MM.1S (cell line): ENCODE measurements around the gene SPTBN1.

Source experiments
- DNase-seq: peaks from one replicate; pipeline ENCODE4 v3.0.0-alpha.2; 2015
- H2AFZ ChIP-seq: fragments of 300-600 bp; sonication (generic); 2 replicates; pipeline ENCODE4 v1.6.0; 2016; ENCODE audit warnings: antibody characterized with exemption, low read length
- H3F3A ChIP-seq: fragments of 300-600 bp; sonication (generic); 2 replicates; pipeline ENCODE4 v1.6.1; 2016; ENCODE audit warnings: mild to moderate bottlenecking, antibody characterized with exemption, low read length, moderate library complexity, mixed read lengths; ENCODE audit not compliant: insufficient read depth
- H3K27ac ChIP-seq: fragments of 300-600 bp; sonication (generic); 2 replicates; pipeline ENCODE4 v1.5.1; 2016; ENCODE audit warnings: mild to moderate bottlenecking, low read length
- H3K27me3 ChIP-seq: fragments of 300-600 bp; sonication (generic); replicated peaks from 2 replicates; pipeline ENCODE4 v1.6.0; 2016; ENCODE audit warnings: low read length; ENCODE audit not compliant: insufficient read depth
- H3K36me3 ChIP-seq: fragments of 300-600 bp; sonication (generic); replicated peaks from 2 replicates; pipeline ENCODE4 v1.6.1; 2016; ENCODE audit warnings: mild to moderate bottlenecking, low read length, mixed read lengths; ENCODE audit not compliant: insufficient read depth
- H3K4me1 ChIP-seq: fragments of 300-600 bp; sonication (generic); 2 replicates; pipeline ENCODE4 v1.6.1; 2016; ENCODE audit warnings: low read length, mixed read lengths
- H3K4me2 ChIP-seq: fragments of 300-600 bp; sonication (generic); 2 replicates; pipeline ENCODE4 v1.6.0; 2016; ENCODE audit warnings: low read depth, low read length
- H3K4me3 ChIP-seq: fragments of 300-600 bp; sonication (generic); 2 replicates; pipeline ENCODE4 v1.5.1; 2016; ENCODE audit warnings: low read length, mixed read lengths
- H3K79me2 ChIP-seq: fragments of 300-600 bp; sonication (generic); 2 replicates; pipeline ENCODE4 v1.6.1; 2016; ENCODE audit warnings: mixed run types, low read length, mixed read lengths
- H3K9ac ChIP-seq: fragments of 300-600 bp; sonication (generic); 2 replicates; pipeline ENCODE4 v1.6.1; 2016; ENCODE audit warnings: low read length, mixed read lengths
- H3K9me2 ChIP-seq: fragments of 300-600 bp; sonication (generic); replicated peaks from 2 replicates; pipeline ENCODE4 v1.6.1; 2016; ENCODE audit warnings: mild to moderate bottlenecking, low read length, mixed read lengths; ENCODE audit not compliant: insufficient read depth
- H3K9me3 ChIP-seq: fragments of 300-600 bp; sonication (generic); replicated peaks from 2 replicates; pipeline ENCODE4 v1.6.1; 2016; ENCODE audit warnings: mild to moderate bottlenecking, low read length, mixed read lengths; ENCODE audit not compliant: insufficient read depth
- H4K20me1 ChIP-seq: fragments of 300-600 bp; sonication (generic); 2 replicates; pipeline ENCODE4 v1.6.1; 2016; ENCODE audit warnings: mild to moderate bottlenecking, low read length, moderate library complexity, mixed read lengths; ENCODE audit not compliant: insufficient read depth
- EZH2 ChIP-seq: fragments of 300-600 bp; sonication (generic); optimal IDR thresholded peaks from 2 replicates; pipeline ENCODE3; 2017; ENCODE audit warnings: low read depth, mild to moderate bottlenecking, antibody characterized with exemption, low read length, mixed read lengths
- EZH2phosphoT487 ChIP-seq: fragments of 300-600 bp; sonication (generic); IDR thresholded peaks from 2 replicates; pipeline ENCODE4 v1.6.1; 2018; ENCODE audit warnings: antibody characterized with exemption, low read length
- TF ChIP-seq, protein P1 (sequence below): fragments of 300-600 bp; sonication (generic); IDR thresholded peaks from 2 replicates; pipeline ENCODE4 v1.5.1; 2016; ENCODE audit warnings: antibody characterized with exemption, low read length, mixed read lengths

Gene SPTBN1

DNA sequence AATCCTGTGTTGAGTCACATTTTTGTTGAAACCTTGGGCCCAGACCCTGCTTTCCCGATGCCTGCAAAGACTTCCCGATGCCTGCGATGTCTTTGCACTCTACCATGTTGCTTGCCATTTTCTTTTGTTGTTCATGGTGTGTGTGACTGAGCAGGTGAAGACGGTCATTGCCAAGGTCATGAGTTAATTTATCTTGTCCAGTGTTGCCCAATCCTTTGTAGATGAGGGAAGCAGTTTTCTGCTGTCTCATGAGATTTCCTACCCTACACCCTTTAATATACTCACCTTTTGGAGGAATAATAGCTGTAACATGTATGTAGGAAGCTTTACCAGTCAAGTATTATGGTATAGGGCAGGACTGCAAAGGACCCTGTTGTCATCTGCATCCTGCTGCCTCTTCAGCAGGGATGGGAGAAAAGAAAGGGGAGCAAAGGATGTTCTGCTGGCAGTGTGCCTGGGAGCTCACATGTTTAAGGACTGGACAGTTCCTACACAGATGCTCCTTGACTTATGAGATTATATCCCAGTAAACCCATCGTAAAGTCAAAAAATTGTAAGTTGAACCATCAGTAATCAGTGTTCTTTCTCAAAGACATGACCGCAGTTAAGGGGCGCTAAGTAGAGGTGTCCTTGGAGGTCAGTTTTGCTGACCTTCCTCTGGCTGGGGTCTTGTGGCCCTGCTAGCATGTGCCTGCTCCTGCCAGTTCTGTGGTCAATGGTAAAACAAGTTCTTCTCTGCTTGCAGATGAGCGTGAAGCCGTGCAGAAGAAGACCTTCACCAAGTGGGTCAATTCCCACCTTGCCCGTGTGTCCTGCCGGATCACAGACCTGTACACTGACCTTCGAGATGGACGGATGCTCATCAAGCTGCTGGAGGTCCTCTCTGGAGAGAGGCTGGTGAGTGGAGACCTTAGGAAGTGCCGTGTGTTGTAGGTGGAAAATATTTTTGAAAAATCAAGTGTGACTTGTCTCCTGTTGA is 142.5 kb downstream of the SPTBN1 start:
- H3K4me2 ChIP-seq = no peak overlapping the region
- no peak overlapping the region for H2AFZ ChIP-seq
- H3K9me2 ChIP-seq = no peaks in the 10 kb centered on the region
- H3K27me3 ChIP-seq = no peaks in the 10 kb centered on the region
- peaks cover 100% of the 10 kb centered on the region for H3K79me2 ChIP-seq
- H3K27ac ChIP-seq = no peak overlapping the region
- H3K36me3 ChIP-seq = no peaks in the 10 kb centered on the region
- no peak overlapping the region for H3K9ac ChIP-seq
- H3F3A ChIP-seq = no peaks in the 10 kb centered on the region
- H4K20me1 ChIP-seq = peaks cover 64% of the 10 kb centered on the region
- no peak for DNase-seq
- no peak for TF ChIP-seq EZH2
- TF ChIP-seq, protein P1, sequence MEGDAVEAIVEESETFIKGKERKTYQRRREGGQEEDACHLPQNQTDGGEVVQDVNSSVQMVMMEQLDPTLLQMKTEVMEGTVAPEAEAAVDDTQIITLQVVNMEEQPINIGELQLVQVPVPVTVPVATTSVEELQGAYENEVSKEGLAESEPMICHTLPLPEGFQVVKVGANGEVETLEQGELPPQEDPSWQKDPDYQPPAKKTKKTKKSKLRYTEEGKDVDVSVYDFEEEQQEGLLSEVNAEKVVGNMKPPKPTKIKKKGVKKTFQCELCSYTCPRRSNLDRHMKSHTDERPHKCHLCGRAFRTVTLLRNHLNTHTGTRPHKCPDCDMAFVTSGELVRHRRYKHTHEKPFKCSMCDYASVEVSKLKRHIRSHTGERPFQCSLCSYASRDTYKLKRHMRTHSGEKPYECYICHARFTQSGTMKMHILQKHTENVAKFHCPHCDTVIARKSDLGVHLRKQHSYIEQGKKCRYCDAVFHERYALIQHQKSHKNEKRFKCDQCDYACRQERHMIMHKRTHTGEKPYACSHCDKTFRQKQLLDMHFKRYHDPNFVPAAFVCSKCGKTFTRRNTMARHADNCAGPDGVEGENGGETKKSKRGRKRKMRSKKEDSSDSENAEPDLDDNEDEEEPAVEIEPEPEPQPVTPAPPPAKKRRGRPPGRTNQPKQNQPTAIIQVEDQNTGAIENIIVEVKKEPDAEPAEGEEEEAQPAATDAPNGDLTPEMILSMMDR = no peak
- TF ChIP-seq EZH2phosphoT487 = no peak
- no peaks in the 10 kb centered on the region for H3K9me3 ChIP-seq
- H3K4me1 ChIP-seq = no peaks in the 10 kb centered on the region
- no peak overlapping the region for H3K4me3 ChIP-seq

DNA sequence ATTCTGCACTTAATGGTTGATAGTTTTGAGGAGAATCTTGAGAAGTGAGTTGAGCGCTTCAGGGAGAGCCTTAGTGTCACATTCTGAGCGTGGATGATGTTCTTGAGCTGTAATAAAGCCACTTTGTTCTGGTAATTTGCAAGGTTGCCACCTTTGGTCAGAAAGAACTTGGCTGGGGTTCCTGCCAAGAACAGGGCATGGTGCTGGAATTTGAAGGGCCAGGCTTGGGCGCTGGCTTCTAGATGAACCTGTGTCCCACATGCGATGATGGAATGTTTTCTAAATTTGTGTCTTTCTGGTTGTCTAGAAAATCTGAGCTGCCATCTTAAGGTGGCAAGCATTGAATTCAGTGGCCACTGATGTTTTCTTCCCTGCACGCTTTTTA is 143.2 kb downstream of the SPTBN1 start:
- Histone ChIP-seq H3K4me2 (no peak overlapping the region), H3K4me1 (no peaks in the 10 kb centered on the region), H3K4me3 (no peak overlapping the region), H3K9me2 (no peaks in the 10 kb centered on the region), H3K9me3 (no peaks in the 10 kb centered on the region), H3K27me3 (no peaks in the 10 kb centered on the region), H4K20me1 (peaks cover 71% of the 10 kb centered on the region), H3F3A (no peaks in the 10 kb centered on the region), H3K79me2 (peaks cover 100% of the 10 kb centered on the region), H2AFZ (no peak overlapping the region), H3K36me3 (no peaks in the 10 kb centered on the region), H3K27ac (no peak overlapping the region), H3K9ac (no peak overlapping the region)
- no peak for DNase-seq
- TF ChIP-seq, protein P1 = no peak
- TF ChIP-seq EZH2phosphoT487 (no peak), EZH2 (no peak)

DNA sequence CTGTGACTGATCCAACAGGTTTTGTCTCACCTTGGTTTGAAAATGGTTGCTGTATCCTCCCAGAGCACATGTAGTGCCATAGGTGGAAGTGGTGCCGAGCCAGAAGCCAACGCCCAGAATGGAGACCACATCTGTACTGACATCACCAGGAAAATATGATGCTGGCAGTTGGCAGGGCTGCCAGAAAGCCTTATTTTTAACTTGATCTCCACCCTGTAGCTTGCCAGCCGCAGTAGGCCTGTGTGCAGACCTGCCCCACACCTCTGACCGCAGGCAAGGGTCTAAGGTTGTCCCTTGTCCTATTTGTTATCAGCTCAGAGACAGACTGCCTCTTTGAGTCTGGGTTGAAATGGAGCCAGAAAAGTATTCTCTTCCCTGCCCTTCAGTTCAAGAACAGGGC is 143.8 kb downstream of the SPTBN1 start:
- no peak overlapping the region for H3K4me2 ChIP-seq
- no peaks in the 10 kb centered on the region for H3F3A ChIP-seq
- no peaks in the 10 kb centered on the region for H3K4me1 ChIP-seq
- H2AFZ ChIP-seq = no peak overlapping the region
- DNase-seq = no peak
- no peaks in the 10 kb centered on the region for H3K9me2 ChIP-seq
- H4K20me1 ChIP-seq = peaks cover 77% of the 10 kb centered on the region
- H3K27me3 ChIP-seq = no peaks in the 10 kb centered on the region
- H3K4me3 ChIP-seq = no peak overlapping the region
- H3K27ac ChIP-seq = no peak overlapping the region
- no peaks in the 10 kb centered on the region for H3K36me3 ChIP-seq
- no peak overlapping the region for H3K9ac ChIP-seq
- TF ChIP-seq EZH2 (no peak), EZH2phosphoT487 (no peak)
- TF ChIP-seq, protein P1 = no peak
- H3K9me3 ChIP-seq = no peaks in the 10 kb centered on the region
- peaks cover 100% of the 10 kb centered on the region for H3K79me2 ChIP-seq
